PC-9 (cell line): ENCODE results near the gene SKAP2. TPM values are rescaled to one million over a fixed set of nuclear protein-coding genes. Genes with fewer than 3 reads are reported as not detected.

Source experiments
- BruUV-seq: library from RNA; stranded (reverse); fragments of 400-500 nt; replicated peaks from 2 replicates; lab custom pipeline; 2021; lab: Mats Ljungman, UMichigan
- CTCF ChIA-PET: fragments of 300-600 bp; sonication (Branson Sonifier 250); formaldehyde crosslinking; loops from one replicate; lab custom pipeline; 2022; ENCODE audit warnings: antibody characterized with exemption; lab: Charles Lee
- POLR2A ChIA-PET: fragments of 300-600 bp; sonication (Branson Sonifier 250); formaldehyde crosslinking; loops from one replicate; lab custom pipeline; 2022; ENCODE audit warnings: antibody characterized with exemption; ENCODE audit not compliant: unreplicated experiment; lab: Charles Lee
- DNase-seq, 2 experiments: peaks; one replicate each; pipeline versions ENCODE4 v3.0.0 to v3.0.0-alpha.2; 2015 to 2022; ENCODE audit warnings: mixed read lengths in 1 of 2
- H2AFZ ChIP-seq: fragments of 200-600 bp; sonication (generic); 2 replicates; pipeline ENCODE4 v1.8.1; 2017; ENCODE audit warnings: antibody characterized with exemption
- H3F3A ChIP-seq: fragments of 200-600 bp; sonication (generic); 2 replicates; pipeline ENCODE4 v1.8.1; 2017; ENCODE audit warnings: antibody characterized with exemption, mild to moderate bottlenecking, low read depth; ENCODE audit not compliant: insufficient read depth
- H3K27ac ChIP-seq: fragments of 200-600 bp; sonication (generic); 2 replicates; pipeline ENCODE4 v1.6.1; 2016; ENCODE audit warnings: mixed run types
- H3K27me3 ChIP-seq: fragments of 200-600 bp; sonication (generic); 2 replicates; pipeline ENCODE4 v1.6.1; 2016; ENCODE audit warnings: low read depth, mixed run types; ENCODE audit not compliant: insufficient read depth
- H3K36me3 ChIP-seq: fragments of 200-600 bp; sonication (generic); 2 replicates; pipeline ENCODE4 v1.6.1; 2016; ENCODE audit warnings: low read depth, mixed run types
- H3K4me1 ChIP-seq: fragments of 200-600 bp; sonication (generic); replicated peaks from 2 replicates; pipeline ENCODE4 v1.6.1; 2016; ENCODE audit warnings: mixed run types; ENCODE audit not compliant: insufficient read depth
- H3K4me2 ChIP-seq: fragments of 200-600 bp; sonication (generic); 2 replicates; pipeline ENCODE4 v1.6.1; 2017; ENCODE audit warnings: mixed run types
- H3K4me3 ChIP-seq: fragments of 200-600 bp; sonication (generic); 2 replicates; pipeline ENCODE4 v1.6.1; 2016; ENCODE audit warnings: mixed run types
- H3K79me2 ChIP-seq: fragments of 200-600 bp; sonication (generic); 2 replicates; pipeline ENCODE4 v1.6.1; 2017; ENCODE audit warnings: low read depth, mixed run types
- H3K9me2 ChIP-seq: fragments of 200-600 bp; sonication (generic); 2 replicates; pipeline ENCODE4 v1.8.1; 2017; ENCODE audit warnings: mild to moderate bottlenecking; ENCODE audit not compliant: insufficient read depth
- H3K9me3 ChIP-seq: fragments of 200-600 bp; sonication (generic); 2 replicates; pipeline ENCODE4 v1.8.1; 2016; ENCODE audit warnings: low read depth; ENCODE audit not compliant: insufficient read depth
- H4K20me1 ChIP-seq: fragments of 200-600 bp; sonication (generic); 2 replicates; pipeline ENCODE4 v1.8.1; 2017; ENCODE audit not compliant: insufficient read depth
- CTCF ChIP-seq: fragments of 200-600 bp; sonication (generic); conservative IDR thresholded peaks from 2 replicates; pipeline ENCODE4 v1.6.1; 2017; ENCODE audit warnings: mixed run types, antibody characterized with exemption, mild to moderate bottlenecking, moderate library complexity
- EZH2 ChIP-seq: fragments of 200-600 bp; sonication (generic); IDR thresholded peaks from 2 replicates; pipeline ENCODE4 v1.8.0; 2017; ENCODE audit warnings: antibody characterized with exemption, low read depth
- intact Hi-C: fragments of 100-400 bp; cut with micrococcal nuclease; formaldehyde crosslinking; loops from one replicate; pipeline ENCODE4 v1.10.0; 2022; ENCODE audit not compliant: unreplicated experiment
- total RNA-seq: library from RNA; stranded (reverse); gene quantifications from 2 replicates; pipeline ENCODE4 v1.2.3, GENCODE V29; 2021

Gene SKAP2
- total RNA-seq, 1 experiment from 2014 or later = 74.9 TPM

DNA sequence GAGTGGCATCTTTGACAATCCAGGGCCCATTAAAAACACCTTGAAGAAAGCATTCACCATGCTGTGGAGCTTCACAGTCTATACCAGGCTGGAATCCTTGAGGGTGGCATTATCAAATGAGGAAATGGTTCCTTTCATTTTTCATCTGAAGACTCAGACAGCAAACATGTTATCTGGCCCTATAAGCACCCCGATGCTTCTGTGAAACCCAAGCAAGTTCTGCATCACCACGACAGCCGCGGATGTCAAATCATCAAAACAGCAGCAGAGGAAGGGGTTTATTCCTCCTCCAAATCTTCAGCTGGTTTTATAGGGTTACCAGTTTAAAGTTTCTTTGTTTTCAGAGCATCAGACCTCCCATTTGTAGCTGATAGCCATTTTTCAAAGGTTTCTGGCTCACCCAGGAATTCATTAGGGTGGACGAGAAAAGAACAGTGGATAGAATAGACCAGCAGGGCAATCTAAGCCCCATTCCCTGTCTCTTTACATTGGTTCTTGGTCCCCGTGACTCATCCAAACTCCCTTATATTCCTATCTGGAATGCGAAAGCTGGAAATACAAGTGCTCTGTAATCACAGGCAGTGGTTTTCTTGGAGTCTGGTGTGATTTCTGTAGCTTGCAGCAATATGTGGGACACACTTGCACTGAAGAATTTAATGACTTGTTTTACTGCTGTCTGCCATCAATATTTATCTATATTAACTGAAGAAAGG, 217.9 kb downstream of the SKAP2 start:
- Histone ChIP-seq H3K27me3 (no peaks in the 10 kb centered on the region), H3F3A (no peaks in the 10 kb centered on the region; the same call in 1 of the 2 replicates), H4K20me1 (no peaks in the 10 kb centered on the region), H3K9me3 (no peaks in the 10 kb centered on the region), H3K27ac (no peak overlapping the region), H2AFZ (no peak overlapping the region), H3K9me2 (no peaks in the 10 kb centered on the region), H3K4me2 (no peak overlapping the region), H3K79me2 (no peaks in the 10 kb centered on the region), H3K4me3 (no peak overlapping the region), H3K4me1 (peaks cover 15% of the 10 kb centered on the region), H3K36me3 (no peaks in the 10 kb centered on the region)
- TF ChIP-seq EZH2 = no peak
- TF ChIP-seq CTCF = no peak
- CTCF ChIA-PET = interaction anchor here (0.6 kb wide), 1 partner anchor 537 kb away, joined by 3 read pairs; no protein-coding TSS in a partner anchor
- POLR2A ChIA-PET = interaction anchor here (0.6 kb wide), 1 partner anchor 47 kb away, joined by 6 read pairs; no protein-coding TSS in a partner anchor
- intact Hi-C loops = no loop called here
- BruUV-seq = no TSS peak
- no peak for DNase-seq

- no peaks in the 10 kb centered on the region for H3K27me3 ChIP-seq
- no TSS peak for BruUV-seq
- no peaks in the 10 kb centered on the region for H3K9me3 ChIP-seq
- H3K27ac ChIP-seq = no peak overlapping the region
- H3K4me1 ChIP-seq = peaks cover 15% of the 10 kb centered on the region
- DNase-seq = no peak
- no peaks in the 10 kb centered on the region; the same call in 1 of the 2 replicates for H3F3A ChIP-seq
- H3K9me2 ChIP-seq = no peaks in the 10 kb centered on the region
- H3K4me2 ChIP-seq = no peak overlapping the region
- no peak overlapping the region for H2AFZ ChIP-seq
- ChIA-PET CTCF (no interaction called here), POLR2A (no interaction called here)
- H3K36me3 ChIP-seq = no peaks in the 10 kb centered on the region
- no peaks in the 10 kb centered on the region for H3K79me2 ChIP-seq
- no peaks in the 10 kb centered on the region for H4K20me1 ChIP-seq
- TF ChIP-seq EZH2 (no peak), CTCF (no peak)
- intact Hi-C loops = no loop called here
- no peak overlapping the region for H3K4me3 ChIP-seq
These were observed 219.3 kb downstream of the SKAP2 start for GRCh38 chr7:26645121-26645520.

GRCh38 chr7:26642416-26642815, 222.0 kb downstream of the SKAP2 start:
- Histone ChIP-seq H3K4me2 (no peak overlapping the region), H3F3A (no peaks in the 10 kb centered on the region; the same call in 1 of the 2 replicates), H4K20me1 (no peaks in the 10 kb centered on the region), H3K4me1 (no peaks in the 10 kb centered on the region), H3K9me3 (no peaks in the 10 kb centered on the region), H3K27ac (no peak overlapping the region), H3K27me3 (no peaks in the 10 kb centered on the region), H3K79me2 (no peaks in the 10 kb centered on the region), H2AFZ (no peak overlapping the region), H3K9me2 (no peaks in the 10 kb centered on the region), H3K4me3 (no peak overlapping the region), H3K36me3 (no peaks in the 10 kb centered on the region)
- no peak for TF ChIP-seq CTCF
- ChIA-PET POLR2A (no interaction called here), CTCF (no interaction called here)
- BruUV-seq = no TSS peak
- intact Hi-C loops = no loop called here
- DNase-seq = no peak
